HepG2 (cell line): Measurements from ENCODE around the gene CCDC17.

Experiments
- MXI1 ChIP-seq: IDR thresholded peaks from 3 replicates; pipeline ENCODE4 v1.6.1; 2012; ENCODE audit warnings: low read depth, low read length, inconsistent platforms, borderline replicate concordance
- MZF1 ChIP-seq: sonication (generic); formaldehyde crosslinking; IDR thresholded peaks from 2 replicates; pipeline ENCODE4 v1.8.1; 2023; ENCODE audit warnings: mild to moderate bottlenecking, missing genetic modification reagents, borderline replicate concordance
- SMARCE1 ChIP-seq: fragments of 450-650 bp; IDR thresholded peaks from 2 replicates; pipeline ENCODE4 v1.6.1; 2017; ENCODE audit warnings: borderline replicate concordance
- ZNF333 ChIP-seq: sonication (generic); formaldehyde crosslinking; IDR thresholded peaks from 2 replicates; pipeline ENCODE4 v1.4.0; 2020; ENCODE audit warnings: mild to moderate bottlenecking, missing genetic modification reagents, borderline replicate concordance

DNA sequence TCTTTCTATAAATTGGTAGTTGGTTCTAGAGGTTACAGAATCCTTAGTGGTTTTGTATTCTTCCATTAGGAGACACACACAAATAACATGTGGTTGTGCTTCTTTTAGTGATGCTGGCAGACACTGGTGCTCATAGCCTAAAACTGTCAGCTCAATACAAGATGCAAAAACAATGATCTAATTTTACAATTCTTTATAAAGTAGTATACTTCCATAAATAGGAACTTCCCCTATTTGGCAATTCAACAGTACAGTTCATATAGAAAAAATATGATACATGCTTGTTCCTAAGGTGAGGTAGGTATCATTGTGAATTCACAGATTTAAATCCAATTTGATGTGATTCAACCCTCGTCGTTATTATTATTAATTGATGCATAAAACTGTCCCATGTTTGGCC is 20.8 kb upstream of the CCDC17 start:
- TF ChIP-seq SMARCE1 (no peak), MZF1 (no peak), MXI1 (no peak), ZNF333 (CRISPR knock-in tag) (no peak)
